ENCODE measurements around the gene HOXB4. TPM values are rescaled to one million over a fixed set of nuclear protein-coding genes. Genes with fewer than 3 reads are reported as not detected.

HOXB4 gene
- total RNA-seq, 2 experiments from 2014 or later: 7.4 to 8.9 TPM

GRCh38 chr17:48576479-48577309, 1.5 kb downstream of the HOXB4 start:
- peaks cover 19% of the 10 kb centered on the region for H3K4me1 ChIP-seq (ENCODE audit: insufficient read depth, low read length, poor library complexity, severe bottlenecking)
- peak overlapping the region; percentile 85 for H3K4me3 ChIP-seq (ENCODE audit: low read depth, low read length, poor library complexity, severe bottlenecking)
- H3K9me2 ChIP-seq (ENCODE audit: insufficient read depth, low read length): no peaks in the 10 kb centered on the region
- no peaks in the 10 kb centered on the region for H3K9me3 ChIP-seq (ENCODE audit: low read length)
- H3K36me3 ChIP-seq (ENCODE audit: insufficient read depth, low read length): peaks cover 5% of the 10 kb centered on the region; the same call in 1 of the 2 replicates
- H3K4me2 ChIP-seq (ENCODE audit: low read length): peak overlapping the region; percentile 77
- TF ChIP-seq CTCF (conservative IDR thresholded peaks at IDR 0.05; ENCODE audit: low read length) (no peak), EZH2phosphoT487 (IDR thresholded peaks at IDR 0.05; ENCODE audit: borderline replicate concordance, low read depth, low read length) (no peak)
- CTCF ChIA-PET (ENCODE audit: unreplicated experiment): interaction anchor here (0.6 kb wide), 1 partner anchor 28 kb away, joined by 6 read pairs; no protein-coding TSS in a partner anchor
- BruUV-seq (replicated peaks): no TSS peak
- no peak overlapping the region for H2AFZ ChIP-seq (ENCODE audit: low read length)
- H4K20me1 ChIP-seq (ENCODE audit: insufficient read depth, low read length): no peaks in the 10 kb centered on the region
- intact Hi-C loops (cut with micrococcal nuclease; ENCODE audit: unreplicated experiment): no loop called here
- DNase-seq (ENCODE audit: low spot score): no peak
- H3K27ac ChIP-seq (ENCODE audit: low read depth, low read length, poor library complexity, severe bottlenecking): no peak overlapping the region
- H3K79me2 ChIP-seq (ENCODE audit: insufficient read depth, low read depth, low read length): peaks cover 6% of the 10 kb centered on the region; the same call in 1 of the 2 replicates
- POLR2A ChIA-PET: no interaction called here

- Histone ChIP-seq H3K79me2 (ENCODE audit: insufficient read depth, low read depth, low read length) (peaks cover 6% of the 10 kb centered on the region; the same call in 1 of the 2 replicates), H3K4me1 (ENCODE audit: insufficient read depth, low read length, poor library complexity, severe bottlenecking) (peaks cover 19% of the 10 kb centered on the region), H3K9me2 (ENCODE audit: insufficient read depth, low read length) (no peaks in the 10 kb centered on the region), H2AFZ (ENCODE audit: low read length) (no peak overlapping the region), H3K27ac (ENCODE audit: low read depth, low read length, poor library complexity, severe bottlenecking) (no peak overlapping the region), H4K20me1 (ENCODE audit: insufficient read depth, low read length) (no peaks in the 10 kb centered on the region), H3K9me3 (ENCODE audit: low read length) (no peaks in the 10 kb centered on the region), H3K36me3 (ENCODE audit: insufficient read depth, low read length) (peaks cover 5% of the 10 kb centered on the region; the same call in 1 of the 2 replicates), H3K4me3 (ENCODE audit: low read depth, low read length, poor library complexity, severe bottlenecking) (no peak overlapping the region), H3K4me2 (ENCODE audit: low read length) (no peak overlapping the region)
- ChIA-PET CTCF (ENCODE audit: unreplicated experiment) (no interaction called here), POLR2A (no interaction called here)
- intact Hi-C loops (cut with micrococcal nuclease; ENCODE audit: unreplicated experiment): no loop called here
- BruUV-seq (replicated peaks): TSS peak; percentile 74
- TF ChIP-seq EZH2phosphoT487 (IDR thresholded peaks at IDR 0.05; ENCODE audit: borderline replicate concordance, low read depth, low read length) (no peak), CTCF (conservative IDR thresholded peaks at IDR 0.05; ENCODE audit: low read length) (no peak)
- no peak for DNase-seq (ENCODE audit: low spot score)
These were observed 2.3 kb downstream of the HOXB4 start for GRCh38 chr17:48575673-48576478.

Data from OCI-LY7 (cell line).